ENCODE data around the gene TMUB2. TPM values are rescaled to one million over a fixed set of nuclear protein-coding genes. Genes with fewer than 3 reads are reported as not detected.

TMUB2 gene
- total and polyA plus RNA-seq, 2 of the 13 experiments (the other 11 are each of a cell fraction or from before 2014, with no cell fraction given): 26.9 to 50.8 TPM

GRCh38 chr17:44137891-44138709 lies 48.7 kb upstream of the TMUB2 start (continued):
- TF ChIP-seq ZHX2 (IDR thresholded peaks at IDR 0.05; ENCODE audit: low read depth) (no peak), ZHX2 (CRISPR knock-in tag; IDR thresholded peaks at IDR 0.05; ENCODE audit: borderline replicate concordance) (no peak), FOXO1 (CRISPR knock-in tag; IDR thresholded peaks at IDR 0.05) (peak; percentile 55; the same call in 1 of the 2 replicates), CBX1 (IDR thresholded peaks at IDR 0.05; ENCODE audit: low read depth) (no peak), NFYB (CRISPR knock-in tag; IDR thresholded peaks at IDR 0.05) (no peak), ZZZ3 (CRISPR knock-in tag; IDR thresholded peaks at IDR 0.05; ENCODE audit: borderline replicate concordance) (no peak), CEBPZ (IDR thresholded peaks at IDR 0.05; ENCODE audit: low read length) (no peak), RAD51 (IDR thresholded peaks at IDR 0.05; ENCODE audit: borderline replicate concordance) (no peak), NR2F6 (IDR thresholded peaks at IDR 0.05) (no peak), NR2F6 (CRISPR knock-in tag; IDR thresholded peaks at IDR 0.05) (no peak; the same call in 1 of the 2 replicates), ZFP36 (IDR thresholded peaks at IDR 0.05; ENCODE audit: borderline replicate concordance, low read depth, low read length, partially characterized antibody) (no peak), XRCC5 (optimal IDR thresholded peaks at IDR 0.05; ENCODE audit: low read length) (peak; percentile 66), REST (IDR thresholded peaks at IDR 0.05; ENCODE audit: borderline replicate concordance in 1 of 2, low read depth in 1 of 2, low read length in 2 of 2) (no peak), ZNF589 (CRISPR knock-in tag; conservative IDR thresholded peaks at IDR 0.05) (0 out of 2 replicates have a peak, but pooled peaks have one; percentile 17), ZNF230 (CRISPR knock-in tag; IDR thresholded peaks at IDR 0.05) (no peak), ZNF605 (CRISPR knock-in tag; IDR thresholded peaks at IDR 0.05) (no peak)

Measured in HepG2 (cell line).